ENCODE measurements around the gene RIMOC1.

DNA sequence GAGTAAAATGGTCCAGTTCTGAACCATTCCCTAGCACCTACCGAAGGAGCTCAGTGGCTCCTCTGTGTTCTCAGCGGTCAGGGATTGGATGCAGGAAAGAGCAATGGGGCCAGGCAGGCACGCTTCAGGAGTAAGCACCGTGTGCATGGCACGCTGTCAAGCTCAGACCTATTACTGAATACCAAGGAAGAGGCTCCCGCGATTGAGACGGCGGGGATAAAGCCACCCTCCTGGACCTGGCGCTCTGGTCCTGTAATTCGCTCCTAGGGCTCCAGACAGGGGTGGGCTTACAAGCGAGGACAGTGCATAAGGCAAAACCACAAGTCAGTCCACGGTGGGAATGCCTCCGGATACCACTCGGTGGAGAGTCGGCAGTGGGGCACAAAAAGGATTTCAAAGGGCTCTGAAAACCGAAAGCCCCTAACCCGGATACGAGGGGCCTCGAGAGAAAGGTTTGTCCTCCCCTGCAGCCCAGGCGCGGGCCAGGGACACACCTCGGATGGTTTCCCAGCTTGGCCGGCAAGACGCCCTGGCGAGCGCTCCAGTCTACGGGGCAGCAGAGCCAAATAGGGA, 34.9 kb upstream of the RIMOC1 start:
- TF ChIP-seq, protein P1, sequence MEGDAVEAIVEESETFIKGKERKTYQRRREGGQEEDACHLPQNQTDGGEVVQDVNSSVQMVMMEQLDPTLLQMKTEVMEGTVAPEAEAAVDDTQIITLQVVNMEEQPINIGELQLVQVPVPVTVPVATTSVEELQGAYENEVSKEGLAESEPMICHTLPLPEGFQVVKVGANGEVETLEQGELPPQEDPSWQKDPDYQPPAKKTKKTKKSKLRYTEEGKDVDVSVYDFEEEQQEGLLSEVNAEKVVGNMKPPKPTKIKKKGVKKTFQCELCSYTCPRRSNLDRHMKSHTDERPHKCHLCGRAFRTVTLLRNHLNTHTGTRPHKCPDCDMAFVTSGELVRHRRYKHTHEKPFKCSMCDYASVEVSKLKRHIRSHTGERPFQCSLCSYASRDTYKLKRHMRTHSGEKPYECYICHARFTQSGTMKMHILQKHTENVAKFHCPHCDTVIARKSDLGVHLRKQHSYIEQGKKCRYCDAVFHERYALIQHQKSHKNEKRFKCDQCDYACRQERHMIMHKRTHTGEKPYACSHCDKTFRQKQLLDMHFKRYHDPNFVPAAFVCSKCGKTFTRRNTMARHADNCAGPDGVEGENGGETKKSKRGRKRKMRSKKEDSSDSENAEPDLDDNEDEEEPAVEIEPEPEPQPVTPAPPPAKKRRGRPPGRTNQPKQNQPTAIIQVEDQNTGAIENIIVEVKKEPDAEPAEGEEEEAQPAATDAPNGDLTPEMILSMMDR (IDR thresholded peaks at IDR 0.05), result no peak
- TF ChIP-seq, protein P2, sequence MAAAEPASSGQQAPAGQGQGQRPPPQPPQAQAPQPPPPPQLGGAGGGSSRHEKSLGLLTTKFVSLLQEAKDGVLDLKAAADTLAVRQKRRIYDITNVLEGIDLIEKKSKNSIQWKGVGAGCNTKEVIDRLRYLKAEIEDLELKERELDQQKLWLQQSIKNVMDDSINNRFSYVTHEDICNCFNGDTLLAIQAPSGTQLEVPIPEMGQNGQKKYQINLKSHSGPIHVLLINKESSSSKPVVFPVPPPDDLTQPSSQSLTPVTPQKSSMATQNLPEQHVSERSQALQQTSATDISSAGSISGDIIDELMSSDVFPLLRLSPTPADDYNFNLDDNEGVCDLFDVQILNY (CRISPR knock-in tag; IDR thresholded peaks at IDR 0.05), result no peak
- TF ChIP-seq, protein P3, sequence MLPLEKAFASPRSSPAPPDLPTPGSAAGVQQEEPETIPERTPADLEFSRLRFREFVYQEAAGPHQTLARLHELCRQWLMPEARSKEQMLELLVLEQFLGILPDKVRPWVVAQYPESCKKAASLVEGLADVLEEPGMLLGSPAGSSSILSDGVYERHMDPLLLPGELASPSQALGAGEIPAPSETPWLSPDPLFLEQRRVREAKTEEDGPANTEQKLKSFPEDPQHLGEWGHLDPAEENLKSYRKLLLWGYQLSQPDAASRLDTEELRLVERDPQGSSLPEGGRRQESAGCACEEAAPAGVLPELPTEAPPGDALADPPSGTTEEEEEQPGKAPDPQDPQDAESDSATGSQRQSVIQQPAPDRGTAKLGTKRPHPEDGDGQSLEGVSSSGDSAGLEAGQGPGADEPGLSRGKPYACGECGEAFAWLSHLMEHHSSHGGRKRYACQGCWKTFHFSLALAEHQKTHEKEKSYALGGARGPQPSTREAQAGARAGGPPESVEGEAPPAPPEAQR (CRISPR knock-in tag; IDR thresholded peaks at IDR 0.05), result no peak
- TF ChIP-seq, protein P4, sequence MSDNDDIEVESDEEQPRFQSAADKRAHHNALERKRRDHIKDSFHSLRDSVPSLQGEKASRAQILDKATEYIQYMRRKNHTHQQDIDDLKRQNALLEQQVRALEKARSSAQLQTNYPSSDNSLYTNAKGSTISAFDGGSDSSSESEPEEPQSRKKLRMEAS (CRISPR knock-in tag; IDR thresholded peaks at IDR 0.05), result no peak; the same call in 1 of the 2 replicates
- TF ChIP-seq, protein P5, sequence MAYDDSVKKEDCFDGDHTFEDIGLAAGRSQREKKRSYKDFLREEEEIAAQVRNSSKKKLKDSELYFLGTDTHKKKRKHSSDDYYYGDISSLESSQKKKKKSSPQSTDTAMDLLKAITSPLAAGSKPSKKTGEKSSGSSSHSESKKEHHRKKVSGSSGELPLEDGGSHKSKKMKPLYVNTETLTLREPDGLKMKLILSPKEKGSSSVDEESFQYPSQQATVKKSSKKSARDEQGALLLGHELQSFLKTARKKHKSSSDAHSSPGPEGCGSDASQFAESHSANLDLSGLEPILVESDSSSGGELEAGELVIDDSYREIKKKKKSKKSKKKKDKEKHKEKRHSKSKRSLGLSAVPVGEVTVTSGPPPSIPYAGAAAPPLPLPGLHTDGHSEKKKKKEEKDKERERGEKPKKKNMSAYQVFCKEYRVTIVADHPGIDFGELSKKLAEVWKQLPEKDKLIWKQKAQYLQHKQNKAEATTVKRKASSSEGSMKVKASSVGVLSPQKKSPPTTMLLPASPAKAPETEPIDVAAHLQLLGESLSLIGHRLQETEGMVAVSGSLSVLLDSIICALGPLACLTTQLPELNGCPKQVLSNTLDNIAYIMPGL (CRISPR knock-in tag; IDR thresholded peaks at IDR 0.05), result no peak
